DOHH2 (cell line): ENCODE measurements around the gene BTBD19.
A peak's percentile ranks its signal among the peaks of the same experiment; 100 is the strongest.

Experiments
- H3F3A ChIP-seq: fragments of 200-600 bp; sonication (generic), shearing (Covaris generic); 2 replicates; pipeline ENCODE4 v1.6.0; 2016; ENCODE audit warnings: antibody characterized with exemption, mild to moderate bottlenecking; ENCODE audit not compliant: control insufficient read depth, insufficient read depth
- H3K27ac ChIP-seq: fragments of 200-600 bp; sonication (generic); 2 replicates; pipeline ENCODE4 v1.5.1; 2014; ENCODE audit warnings: low read depth, mild to moderate bottlenecking, low read length, moderate library complexity
- H3K27me3 ChIP-seq: fragments of 200-600 bp; sonication (generic); 2 replicates; pipeline ENCODE4 v1.6.1; 2014; ENCODE audit warnings: mild to moderate bottlenecking, low read length, mixed read lengths; ENCODE audit not compliant: control insufficient read depth
- H3K36me3 ChIP-seq: fragments of 200-600 bp; sonication (generic); 2 replicates; pipeline ENCODE4 v1.6.1; 2014; ENCODE audit warnings: mild to moderate bottlenecking, low read length, moderate library complexity, mixed read lengths; ENCODE audit not compliant: control insufficient read depth
- H3K4me1 ChIP-seq: fragments of 200-600 bp; sonication (generic); 2 replicates; pipeline ENCODE4 v1.6.1; 2014; ENCODE audit warnings: mild to moderate bottlenecking, low read length, mixed read lengths; ENCODE audit not compliant: control insufficient read depth
- H3K4me2 ChIP-seq: fragments of 200-600 bp; sonication (generic); 2 replicates; pipeline ENCODE4 v1.6.0; 2014; ENCODE audit warnings: mild to moderate bottlenecking, low read length, moderate library complexity
- H3K4me3 ChIP-seq: fragments of 200-600 bp; sonication (generic); 2 replicates; pipeline ENCODE4 v1.5.1; 2014; ENCODE audit warnings: mild to moderate bottlenecking, low read length, mixed read lengths
- H3K79me2 ChIP-seq: fragments of 200-600 bp; sonication (generic); 2 replicates; pipeline ENCODE4 v1.6.1; 2014; ENCODE audit warnings: mild to moderate bottlenecking, low read length, mixed read lengths; ENCODE audit not compliant: control insufficient read depth
- H3K9me2 ChIP-seq: fragments of 200-600 bp; sonication (generic); replicated peaks from 2 replicates; pipeline ENCODE4 v1.6.1; 2014; ENCODE audit warnings: mild to moderate bottlenecking, low read length, mixed read lengths; ENCODE audit not compliant: control insufficient read depth
- H3K9me3 ChIP-seq: fragments of 200-600 bp; sonication (generic); 2 replicates; pipeline ENCODE4 v1.6.1; 2014; ENCODE audit warnings: antibody characterized with exemption, low read length, mixed read lengths; ENCODE audit not compliant: control insufficient read depth, insufficient read depth
- H4K20me1 ChIP-seq: fragments of 200-600 bp; sonication (generic); 2 replicates; pipeline ENCODE4 v1.6.0; 2014; ENCODE audit warnings: low read depth, mild to moderate bottlenecking, antibody characterized with exemption, low read length, moderate library complexity; ENCODE audit not compliant: control insufficient read depth, insufficient read depth
- CTCF ChIP-seq: fragments of 200-600 bp; sonication (generic); IDR thresholded peaks from one replicate; pipeline ENCODE4 v1.5.1; 2014; ENCODE audit warnings: antibody characterized with exemption, mild to moderate bottlenecking, low read depth, low read length; ENCODE audit not compliant: poor library complexity, severe bottlenecking
- EZH2phosphoT487 ChIP-seq: fragments of 200-600 bp; sonication (generic); IDR thresholded peaks from 2 replicates; pipeline ENCODE4 v1.6.1; 2017; ENCODE audit warnings: borderline replicate concordance, mild to moderate bottlenecking, antibody characterized with exemption, low read length, moderate library complexity, mixed read lengths

The BTBD19 gene

DNA sequence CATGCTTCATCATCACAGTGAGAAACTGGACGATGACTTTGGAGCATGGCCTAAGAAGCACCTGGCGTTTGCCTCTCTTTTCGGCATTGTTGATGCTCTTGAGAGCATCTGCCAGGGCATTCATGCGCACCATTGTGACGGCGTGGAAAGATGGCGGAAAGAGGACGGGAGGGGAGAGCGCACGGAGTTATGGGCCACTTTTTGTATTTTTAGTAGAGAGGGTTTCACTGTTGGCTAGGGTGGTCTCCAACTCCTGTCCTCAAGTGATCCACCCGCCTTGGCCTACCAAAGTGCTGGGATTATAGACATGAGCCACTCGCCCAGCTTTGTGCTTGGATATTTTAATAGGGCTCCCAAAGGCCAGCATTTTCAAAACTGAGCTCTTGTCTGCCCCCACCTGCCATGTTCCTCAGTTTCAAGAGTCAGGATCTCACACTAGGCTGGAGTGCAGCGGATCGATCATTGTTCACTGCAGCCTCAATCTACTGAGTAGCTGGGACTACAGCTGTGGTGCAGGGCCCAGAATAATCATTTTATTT is 27.7 kb upstream of the BTBD19 start:
- TF ChIP-seq EZH2phosphoT487 = no peak
- no peak for TF ChIP-seq CTCF
- Histone ChIP-seq H4K20me1 (peaks cover 12% of the 10 kb centered on the region), H3K27me3 (no peaks in the 10 kb centered on the region), H3K79me2 (peaks cover 36% of the 10 kb centered on the region), H3K4me3 (no peak overlapping the region), H3K36me3 (peaks cover 66% of the 10 kb centered on the region), H3K27ac (no peak overlapping the region), H3K4me2 (no peak overlapping the region), H3K4me1 (peaks cover 54% of the 10 kb centered on the region), H3K9me3 (no peaks in the 10 kb centered on the region), H3K9me2 (no peaks in the 10 kb centered on the region), H3F3A (peaks cover 80% of the 10 kb centered on the region)

GRCh38 chr1:44783697-44784093 is 24.6 kb upstream of the BTBD19 start:
- peaks cover 5% of the 10 kb centered on the region; the same call in 1 of the 2 replicates for H3K79me2 ChIP-seq
- peak overlapping the region; percentile 74 for H3K4me2 ChIP-seq
- H3K4me1 ChIP-seq = peaks cover 43% of the 10 kb centered on the region
- peak overlapping the region; percentile 46 for H3K27ac ChIP-seq
- H3K4me3 ChIP-seq = peak overlapping the region; percentile 68
- peaks cover 71% of the 10 kb centered on the region for H3F3A ChIP-seq
- TF ChIP-seq EZH2phosphoT487 (no peak), CTCF (no peak)
- no peaks in the 10 kb centered on the region for H4K20me1 ChIP-seq
- H3K36me3 ChIP-seq = peaks cover 36% of the 10 kb centered on the region
- no peaks in the 10 kb centered on the region for H3K27me3 ChIP-seq
- H3K9me2 ChIP-seq = no peaks in the 10 kb centered on the region
- no peaks in the 10 kb centered on the region for H3K9me3 ChIP-seq

- no peaks in the 10 kb centered on the region for H3K9me3 ChIP-seq
- peak overlapping the region; percentile 46 for H3K27ac ChIP-seq
- no peaks in the 10 kb centered on the region for H3K79me2 ChIP-seq
- H3F3A ChIP-seq = peaks cover 66% of the 10 kb centered on the region
- no peaks in the 10 kb centered on the region for H3K9me2 ChIP-seq
- peaks cover 29% of the 10 kb centered on the region for H3K36me3 ChIP-seq
- H3K4me1 ChIP-seq = peaks cover 43% of the 10 kb centered on the region
- peak overlapping the region; percentile 68 for H3K4me3 ChIP-seq
- H3K4me2 ChIP-seq = peak overlapping the region; percentile 74
- peak; percentile 60 for TF ChIP-seq CTCF
- no peak for TF ChIP-seq EZH2phosphoT487
- no peaks in the 10 kb centered on the region for H4K20me1 ChIP-seq
- no peaks in the 10 kb centered on the region for H3K27me3 ChIP-seq
These were observed 24.0 kb upstream of the BTBD19 start for GRCh38 chr1:44784094-44785028.
